Measurements from ENCODE around the gene CSK.

GRCh38 chr15:74836846-74837245 lies 55.0 kb downstream of the CSK start:
- TF ChIP-seq CTCF (IDR thresholded peaks at IDR 0.05; ENCODE audit: low read depth, low read length, poor library complexity, severe bottlenecking) = no peak
- no peak for TF ChIP-seq EZH2phosphoT487 (IDR thresholded peaks at IDR 0.05; ENCODE audit: borderline replicate concordance, low read length)

Measured in DOHH2 (cell line).